HG03439 (cell line): ENCODE data around the gene ATXN1.
A peak's percentile ranks its signal among the peaks of the same experiment; 100 is the strongest.
"Not testable (repeated sequence)": the region's sequence is repeated elsewhere in the genome, so short reads cannot be mapped to it uniquely, and the experiment has no call there.

Source experiments
- ATAC-seq: cut with Tn5 transposase; IDR thresholded peaks from one replicate; pipeline ENCODE4 v1.9.1; 2021; ENCODE audit warnings: mild to moderate bottlenecking, moderate library complexity; ENCODE audit not compliant: unreplicated experiment

The ATXN1 gene

DNA sequence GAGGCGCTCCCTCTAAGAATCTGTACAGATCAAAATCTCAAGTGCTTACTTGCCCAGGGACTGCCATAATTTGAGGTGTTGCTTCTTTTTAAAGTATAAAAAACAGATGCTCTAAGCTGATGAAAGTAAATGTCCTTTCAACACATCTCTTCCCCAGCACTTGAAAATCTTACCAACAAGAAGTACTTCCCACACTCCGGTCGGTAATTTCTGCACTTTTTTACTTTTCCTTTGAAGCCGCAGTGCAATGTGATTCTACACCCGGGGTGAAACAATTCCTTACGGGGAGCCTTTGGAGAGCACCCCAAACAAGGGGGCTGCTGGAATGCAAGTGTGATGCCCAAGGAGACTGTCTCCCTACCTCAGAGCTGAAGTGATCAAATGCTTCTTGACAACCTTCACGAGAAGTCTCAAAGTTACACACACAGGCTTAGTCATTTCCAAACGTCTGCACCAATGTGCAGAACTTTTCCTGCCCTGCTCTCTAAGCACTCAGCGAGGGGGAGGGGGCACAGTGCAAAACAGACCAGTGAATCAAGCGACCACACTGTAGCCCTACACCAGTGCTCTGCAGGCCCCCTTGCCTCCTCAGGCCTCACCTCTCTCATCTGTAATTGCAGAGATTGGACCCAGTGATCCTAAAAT lies 56.7 kb downstream of the ATXN1 start:
- ATAC-seq, result no peak

DNA sequence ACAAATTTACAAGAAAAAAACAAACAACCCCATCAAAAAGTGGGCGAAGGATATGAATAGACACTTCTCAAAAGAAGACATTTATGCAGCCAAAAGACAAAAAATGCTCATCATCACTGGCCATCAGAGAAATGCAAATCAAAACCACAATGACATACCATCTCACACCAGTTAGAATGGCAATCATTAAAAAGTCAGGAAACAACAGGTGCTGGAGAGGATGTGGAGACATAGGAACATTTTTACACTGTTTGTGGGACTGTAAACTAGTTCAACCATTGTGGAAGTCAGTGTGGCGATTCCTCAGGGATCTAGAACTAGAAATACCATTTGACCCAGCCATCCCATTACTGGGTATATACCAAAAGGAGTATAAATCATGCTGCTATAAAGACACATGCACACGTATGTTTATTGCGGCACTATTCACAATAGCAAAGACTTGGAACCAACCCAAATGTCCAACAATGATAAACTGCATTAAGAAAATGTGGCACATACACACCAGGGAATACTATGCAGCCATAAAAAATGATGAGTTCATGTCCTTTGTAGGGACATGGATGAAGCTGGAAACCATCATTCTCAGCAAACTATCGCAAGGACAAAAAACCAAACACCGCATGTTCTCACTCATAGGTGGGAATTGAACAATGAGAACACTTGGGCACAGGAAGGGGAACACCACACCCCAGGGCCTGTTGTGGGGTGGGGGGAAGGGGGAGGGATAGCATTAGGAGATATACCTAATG lies 58.5 kb downstream of the ATXN1 start:
- not testable (repeated sequence) for ATAC-seq

GRCh38 chr6:16700916-16701234 lies 60.4 kb downstream of the ATXN1 start:
- ATAC-seq, result no peak

DNA sequence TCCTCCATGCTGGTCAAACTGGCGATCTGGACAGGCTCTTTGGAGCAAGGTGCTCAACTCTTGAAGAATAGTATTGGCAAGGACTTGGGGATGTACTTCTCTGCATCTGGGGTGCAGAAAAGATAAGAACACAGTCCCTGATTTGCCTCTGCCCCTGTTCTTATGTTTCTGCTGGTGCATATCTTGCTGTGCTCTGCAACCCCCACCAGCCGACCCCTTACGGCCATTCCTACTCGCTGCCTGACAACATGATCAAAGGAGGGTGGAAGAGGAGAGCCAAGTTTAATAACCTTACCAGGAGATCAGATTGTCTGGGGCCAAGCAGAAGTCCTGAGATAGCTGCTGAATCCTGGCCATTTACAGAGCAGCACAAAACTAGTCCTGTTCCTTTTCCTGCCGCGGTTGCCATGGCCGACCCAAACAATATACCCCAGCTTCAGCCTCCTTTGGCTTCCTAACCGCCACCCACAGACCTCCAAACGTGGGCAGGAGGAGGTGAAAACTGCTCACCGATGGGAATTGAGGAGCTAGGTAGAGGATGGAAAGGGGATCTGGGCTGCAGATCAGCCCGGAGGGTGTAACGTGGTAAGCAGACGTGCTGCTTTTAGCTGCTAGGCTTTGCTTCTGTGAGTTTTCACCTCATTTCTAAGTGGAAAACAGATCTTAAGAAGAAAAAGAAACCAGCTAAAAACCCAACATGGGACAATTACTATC lies 60.9 kb downstream of the ATXN1 start:
- ATAC-seq, result no peak

DNA sequence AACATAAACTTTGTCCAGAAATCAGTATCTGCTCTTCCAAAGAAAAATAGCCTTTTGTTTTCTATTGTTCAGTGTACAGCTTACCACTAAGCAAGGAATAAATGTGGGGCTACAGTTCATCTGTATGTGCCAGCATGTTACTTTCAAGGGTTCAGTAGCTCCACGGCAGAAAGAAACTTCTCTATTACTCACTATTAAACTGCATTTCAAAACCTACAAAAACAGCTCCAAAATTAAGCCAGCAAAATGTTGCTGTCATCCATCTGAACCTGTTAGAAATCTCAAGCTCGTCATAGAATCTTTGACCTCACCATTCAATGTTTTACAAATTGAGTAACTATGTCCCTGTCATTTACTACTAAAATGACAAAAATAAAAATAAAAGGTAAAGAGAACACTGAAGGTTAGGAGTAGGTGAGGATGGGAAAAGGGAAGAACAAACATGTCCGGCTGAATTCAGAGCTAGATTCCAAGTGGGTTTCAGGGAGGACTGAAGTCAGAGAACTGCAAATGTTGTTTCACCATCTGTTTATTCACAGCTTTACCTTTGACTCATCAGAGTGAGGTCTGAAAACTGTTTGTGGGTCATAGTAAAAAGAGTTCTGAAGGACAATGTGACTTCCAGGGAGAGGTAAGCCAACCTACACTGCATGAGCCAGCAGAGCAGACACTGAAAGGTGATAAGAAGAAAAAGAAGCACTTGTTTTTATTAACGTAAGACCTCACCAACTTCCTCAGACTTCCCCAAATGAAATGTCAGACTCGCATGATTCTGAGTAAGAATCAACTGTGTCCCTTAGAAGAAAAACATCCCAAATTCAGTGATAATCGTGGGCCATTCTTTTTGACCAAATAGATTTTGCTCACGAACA lies 62.0 kb downstream of the ATXN1 start:
- ATAC-seq, result no peak

DNA sequence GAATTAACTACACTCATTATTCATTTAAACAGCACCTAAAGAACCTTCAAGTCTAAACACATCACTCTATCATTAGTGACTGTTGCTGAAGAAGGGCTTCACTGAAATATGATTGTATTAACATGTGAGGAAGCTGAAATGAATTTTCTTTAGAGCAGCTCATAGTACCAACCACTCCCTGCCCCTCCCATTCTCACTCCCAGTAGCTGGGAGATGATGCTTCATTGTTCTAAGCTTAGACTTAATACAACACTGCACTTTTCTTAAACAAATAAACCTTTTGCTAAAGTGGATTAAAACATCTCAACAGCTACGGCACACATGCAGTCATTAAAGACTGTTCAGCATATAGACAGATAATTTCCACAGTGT lies 63.1 kb downstream of the ATXN1 start:
- ATAC-seq, result no peak

- ATAC-seq, result no peak
Observed at GRCh38 chr6:16697437-16698161, 63.7 kb downstream of the ATXN1 start.

- ATAC-seq, result no peak
Observed at GRCh38 chr6:16696496-16696895, 64.8 kb downstream of the ATXN1 start.

DNA sequence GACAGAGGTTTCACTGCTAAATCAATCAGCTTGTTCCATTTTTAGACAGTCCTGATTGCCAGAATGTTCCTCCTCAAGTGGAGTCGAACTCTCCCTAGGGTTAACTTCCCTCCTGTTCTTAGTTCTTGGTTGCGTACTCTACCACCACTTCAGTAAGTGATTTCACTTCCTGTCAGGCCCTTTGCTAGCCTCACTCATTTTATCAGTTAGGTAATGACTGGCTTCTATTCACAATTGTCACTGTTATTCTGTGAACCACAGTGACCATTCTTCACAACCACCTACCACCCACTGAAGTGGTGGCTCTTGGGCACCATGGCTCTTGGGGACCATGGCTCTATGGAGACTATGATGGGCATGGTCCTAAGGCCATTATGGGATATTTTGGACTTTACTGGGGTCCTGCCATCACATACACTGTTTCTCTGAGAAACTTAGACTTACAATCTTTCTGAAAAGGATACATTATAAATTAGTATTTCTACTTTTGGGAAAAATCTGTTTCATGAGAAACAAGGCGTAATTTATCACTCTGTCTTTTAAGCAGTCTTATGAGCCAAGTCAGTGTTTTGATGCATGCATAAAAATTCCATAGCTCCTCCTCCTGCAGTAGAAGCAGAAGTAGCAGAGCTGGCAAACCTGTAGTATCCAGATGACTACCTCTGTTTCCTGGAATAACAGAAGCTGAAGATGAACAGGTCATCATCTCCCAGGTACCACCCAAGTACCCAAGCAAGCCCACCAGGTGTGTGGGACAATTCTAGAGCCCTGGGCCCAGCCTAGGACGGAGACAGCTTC lies 66.3 kb downstream of the ATXN1 start:
- ATAC-seq, result peak; percentile 46

GRCh38 chr6:16691324-16691723 lies 69.9 kb downstream of the ATXN1 start:
- no peak for ATAC-seq

GRCh38 chr6:16690608-16691142 lies 70.6 kb downstream of the ATXN1 start:
- peak; percentile 67 for ATAC-seq

GRCh38 chr6:16689788-16690607 lies 71.3 kb downstream of the ATXN1 start:
- no peak for ATAC-seq

- no peak for ATAC-seq
Observed at GRCh38 chr6:16688984-16689636, 72.2 kb downstream of the ATXN1 start.

DNA sequence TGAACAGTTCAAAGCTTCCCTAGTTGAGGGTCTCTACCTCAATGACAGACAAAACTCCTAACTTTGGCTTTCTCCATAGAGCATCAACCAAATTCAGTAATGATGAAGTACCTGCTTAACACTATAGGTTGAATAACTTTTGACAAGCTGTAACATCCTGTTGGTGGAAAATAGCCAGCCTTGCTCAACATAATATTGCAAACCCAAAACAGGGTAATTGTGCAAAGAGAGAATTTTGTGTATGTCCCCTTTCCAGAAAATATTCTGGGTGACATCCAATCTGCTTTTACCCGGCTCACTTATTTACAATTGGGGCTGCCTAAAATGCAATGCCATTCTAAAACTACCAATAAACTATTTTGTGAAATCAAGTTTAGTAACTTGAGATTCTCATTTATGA lies 72.8 kb downstream of the ATXN1 start:
- ATAC-seq, result no peak

- no peak for ATAC-seq
Observed at GRCh38 chr6:16687045-16687444, 74.2 kb downstream of the ATXN1 start.

DNA sequence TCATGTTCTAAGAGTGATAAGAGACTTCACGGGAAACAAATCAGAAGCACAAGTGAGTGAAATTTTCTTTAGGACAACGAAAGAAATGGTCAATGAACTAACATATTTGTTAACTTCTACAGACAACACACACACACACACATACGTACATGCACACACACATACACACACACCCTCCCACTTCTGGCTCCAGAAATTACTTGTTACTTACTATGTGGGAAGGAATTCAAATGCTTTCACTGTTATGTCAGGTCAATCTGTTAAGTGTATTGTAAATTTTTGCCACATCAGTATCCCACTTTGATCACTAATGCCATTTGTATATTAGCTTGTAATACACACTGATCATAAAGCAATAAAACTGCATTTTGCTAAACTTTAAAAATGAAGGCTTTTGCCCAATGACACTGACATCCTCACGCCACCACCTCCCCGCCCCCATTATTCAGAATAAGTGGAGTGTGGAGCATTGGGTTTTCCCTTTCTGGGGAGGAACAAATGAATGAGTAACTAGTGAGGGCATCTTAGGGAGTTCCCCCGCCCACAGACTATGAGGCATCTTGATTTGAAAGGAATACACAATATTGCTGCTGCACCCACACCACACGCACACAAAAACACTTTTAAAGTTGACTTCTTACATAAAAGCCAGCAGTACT lies 76.2 kb downstream of the ATXN1 start:
- peak; percentile 51 for ATAC-seq

DNA sequence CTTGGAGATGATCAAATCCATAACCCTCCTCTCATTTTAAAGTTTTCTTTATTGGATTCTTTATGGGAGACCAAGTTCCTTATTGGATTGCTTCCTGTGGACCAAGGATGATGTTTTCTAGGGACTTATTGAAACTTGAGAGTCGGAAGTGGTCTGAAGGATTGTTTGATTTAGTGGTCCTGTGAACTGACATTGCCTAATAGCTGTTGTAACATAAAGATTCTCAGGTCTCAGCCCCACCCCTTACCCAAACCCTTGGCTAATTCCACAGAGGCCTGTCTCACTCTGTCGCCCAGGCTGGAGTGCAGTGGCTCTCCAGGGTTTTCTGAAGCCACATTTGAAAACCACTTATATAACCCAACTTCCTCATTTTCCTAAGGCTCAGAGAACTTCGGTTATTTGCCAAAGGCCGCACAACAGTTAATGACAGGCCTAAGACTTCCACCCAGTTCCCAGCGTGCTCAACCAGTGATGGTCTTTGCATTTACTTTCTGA lies 77.0 kb downstream of the ATXN1 start:
- ATAC-seq, result no peak
